Adrenal gland (tissue), 12 donors: ENCODE results near the gene COQ2. TPM values are rescaled to one million over a fixed set of nuclear protein-coding genes. Genes with fewer than 3 reads are reported as not detected.
"Not testable (repeated sequence)": the region's sequence is repeated elsewhere in the genome, so short reads cannot be mapped to it uniquely, and the experiment has no call there.

Experiments used
- DNase-seq, 7 donors: peaks; one replicate each; pipeline ENCODE4 v3.0.0-alpha.2; 2019 to 2020
- H3K27ac ChIP-seq, 5 donors: fragments of 200-600 bp; sonication (generic) in 4 of 5; 1 replicate in 3 of 5; 2 replicates in 2 of 5; pipeline versions ENCODE4 v1.5.1 to v1.8.0; 2016 to 2020; ENCODE audit warnings: mild to moderate bottlenecking in 1 of 5
- H3K27me3 ChIP-seq: fragments of 200-600 bp; 2 replicates; pipeline ENCODE4 v1.8.0; 2021
- H3K36me3 ChIP-seq, 2 donors: fragments of 200-600 bp; replicated peaks in 1 of 2; 1 replicate in 1 of 2; 2 replicates in 1 of 2; pipeline versions ENCODE4 v1.5.1 to v1.8.0; 2018 to 2022
- H3K4me1 ChIP-seq, 2 donors: fragments of 200-600 bp; replicated peaks in 1 of 2; 1 replicate in 1 of 2; 2 replicates in 1 of 2; pipeline versions ENCODE4 v1.5.1 to v1.8.0; 2018 to 2021
- H3K4me3 ChIP-seq, 4 donors: fragments of 200-600 bp; sonication (generic) in 3 of 4; one replicate each; pipeline ENCODE4 v1.5.1; 2016 to 2018
- H3K9me3 ChIP-seq, 3 donors: fragments of 200-600 bp; sonication (generic) in 1 of 3; replicated peaks in 1 of 3; 1 replicate in 2 of 3; 2 replicates in 1 of 3; pipeline versions ENCODE4 v1.5.1 to v1.8.0; 2016 to 2021
- POLR2A ChIP-seq, 2 donors: fragments of 450-650 bp; IDR thresholded peaks; one replicate each; pipeline ENCODE4 v1.6.1; 2017; ENCODE audit warnings: antibody characterized with exemption in 2 of 2, mild to moderate bottlenecking in 2 of 2, moderate library complexity in 1 of 2
- WGBS, 4 donors: extraction: QIAGEN DNeasy Blood & Tissue Kit in 2 of 4; methylation state at CpG; one replicate each; pipeline versions ENCODE4 v1.1.5 to v1.1.7; 2013 to 2017; 5-methylcytosine and 5-hydroxymethylcytosine counted together
- intact Hi-C, 2 donors: fragments of 100-400 bp; cut with DNase I; formaldehyde crosslinking; loops; one replicate each; pipeline versions ENCODE4 v1.14.1 to v1.15.0; 2022 to 2023
- polyA plus RNA-seq, 3 donors: library from polyadenylated mRNA; stranded (reverse); fragments of 200-250 nt in 2 of 3; fragments of 350-450 nt in 1 of 3; fragmentation: Illumina TruSeq in 1 of 3; extraction: RNeasy Lipid Tissue Mini Kit (QIAGEN cat#74804) in 1 of 3; gene quantifications; one replicate each; pipeline ENCODE4 v1.2.3, GENCODE V29; 2013 to 2014
- total RNA-seq, 9 donors: library from RNA; depleted of rRNA in 4 of 9; stranded (reverse); fragments of >200 nt in 4 of 9; fragments of 120-200 nt in 1 of 9; fragmentation: NEBNext Ultra II Directional in 1 of 9; extraction: Animal tissue kit (Norgen Biotek cat#: 25700) in 1 of 9; gene quantifications; one replicate each; pipeline versions ENCODE4 v1.1.0 to v1.2.4, GENCODE V29; 2013 to 2023
- TF ChIP-seq, protein P1 (sequence below), 6 experiments: fragments of 450-650 bp in 4 of 6; fragments of 200-600 bp in 2 of 6; sonication (generic) in 1 of 6; IDR thresholded peaks; 1 replicate in 5 of 6; 2 replicates in 1 of 6; pipeline versions ENCODE4 v1.5.1 to v1.8.0; 2016 to 2021; ENCODE audit warnings: antibody characterized with exemption in 6 of 6, mild to moderate bottlenecking in 2 of 6, moderate library complexity in 1 of 6
- donor health status: healthy with polysubstance abuse.
- donor health status: Bipolar disorder and iron deficiency.
- donor health status: DM: yes; HTN: yes; CAD: no.
- donor health status: DM: no; HTN: no; CAD: no.
- donor health status: DM: no; HTN: no; CAD: no.
- donor health status: DM: yes; HTN: yes; CAD: no.

Gene COQ2
- total and polyA plus RNA-seq, 12 donors = 10.5 to 73.9 (median 30.9) TPM

DNA sequence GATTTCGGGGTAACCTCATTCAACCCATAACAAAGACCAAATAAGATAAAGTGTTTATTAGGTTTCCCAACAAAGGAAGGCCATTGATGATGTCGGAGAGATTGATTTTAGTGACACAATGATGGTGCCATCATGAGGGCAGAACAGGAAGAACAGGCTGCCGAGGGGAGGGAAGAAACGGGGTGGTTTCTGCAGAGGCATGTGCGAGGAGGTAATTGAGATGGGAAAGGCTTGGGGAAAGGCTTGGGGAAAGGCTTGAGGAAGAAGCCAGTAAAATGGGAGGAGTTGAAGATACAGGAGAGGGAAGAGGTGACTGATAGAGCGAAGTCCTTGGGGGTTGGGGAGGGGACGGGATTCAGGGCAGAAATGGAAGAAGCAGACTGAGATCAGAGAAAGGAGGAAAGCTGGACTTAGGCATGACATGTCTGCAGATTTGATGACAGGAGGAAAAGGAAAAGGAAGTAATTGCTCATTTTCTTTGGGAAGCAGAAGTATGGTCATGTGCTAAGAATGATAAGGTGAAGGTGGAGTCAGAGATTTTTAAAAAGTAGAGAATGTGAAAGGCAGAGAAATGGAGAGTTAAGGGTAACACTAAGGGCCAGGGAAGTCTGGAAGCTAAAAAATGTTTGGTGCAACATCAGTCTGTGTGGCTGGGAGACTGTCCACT lies 44.1 kb upstream of the COQ2 start:
- no peak for DNase-seq
- no peak overlapping the region for H3K27ac ChIP-seq
- H3K4me1 ChIP-seq = no peaks in the 10 kb centered on the region
- no peaks in the 10 kb centered on the region for H3K27me3 ChIP-seq
- 48 to 52% (median 51%) methylated on average over 7 of the region's 7 CpGs for WGBS, 4 donors
- H3K9me3 ChIP-seq = no peaks in the 10 kb centered on the region
- TF ChIP-seq, protein P1, sequence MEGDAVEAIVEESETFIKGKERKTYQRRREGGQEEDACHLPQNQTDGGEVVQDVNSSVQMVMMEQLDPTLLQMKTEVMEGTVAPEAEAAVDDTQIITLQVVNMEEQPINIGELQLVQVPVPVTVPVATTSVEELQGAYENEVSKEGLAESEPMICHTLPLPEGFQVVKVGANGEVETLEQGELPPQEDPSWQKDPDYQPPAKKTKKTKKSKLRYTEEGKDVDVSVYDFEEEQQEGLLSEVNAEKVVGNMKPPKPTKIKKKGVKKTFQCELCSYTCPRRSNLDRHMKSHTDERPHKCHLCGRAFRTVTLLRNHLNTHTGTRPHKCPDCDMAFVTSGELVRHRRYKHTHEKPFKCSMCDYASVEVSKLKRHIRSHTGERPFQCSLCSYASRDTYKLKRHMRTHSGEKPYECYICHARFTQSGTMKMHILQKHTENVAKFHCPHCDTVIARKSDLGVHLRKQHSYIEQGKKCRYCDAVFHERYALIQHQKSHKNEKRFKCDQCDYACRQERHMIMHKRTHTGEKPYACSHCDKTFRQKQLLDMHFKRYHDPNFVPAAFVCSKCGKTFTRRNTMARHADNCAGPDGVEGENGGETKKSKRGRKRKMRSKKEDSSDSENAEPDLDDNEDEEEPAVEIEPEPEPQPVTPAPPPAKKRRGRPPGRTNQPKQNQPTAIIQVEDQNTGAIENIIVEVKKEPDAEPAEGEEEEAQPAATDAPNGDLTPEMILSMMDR (IDR thresholded peaks at IDR 0.05) = no peak
- TF ChIP-seq POLR2A (IDR thresholded peaks at IDR 0.05) = no peak
- no peak overlapping the region for H3K4me3 ChIP-seq
- intact Hi-C loops = no loop called here
- H3K36me3 ChIP-seq = no peaks in the 10 kb centered on the region

DNA sequence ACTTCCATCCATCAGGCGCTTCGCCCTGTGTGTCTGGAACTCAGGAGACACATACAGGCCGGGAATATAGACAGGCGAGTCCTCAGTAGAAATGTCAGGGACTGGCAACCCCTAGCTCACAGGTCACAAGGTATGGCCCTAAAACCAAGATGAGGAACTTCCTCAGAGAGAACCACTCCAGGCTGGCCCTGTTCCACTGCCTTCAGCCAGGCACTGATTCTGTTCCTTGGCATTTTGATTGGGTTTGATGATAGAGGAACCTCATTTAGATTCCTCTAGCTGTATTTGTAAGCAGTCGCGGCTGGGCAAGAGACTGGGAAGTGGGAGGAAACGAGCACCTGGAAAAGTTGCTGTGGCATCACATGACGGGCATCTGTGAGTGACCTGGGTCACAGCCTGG lies 41.9 kb upstream of the COQ2 start:
- no peaks in the 10 kb centered on the region for H3K4me1 ChIP-seq
- H3K9me3 ChIP-seq = no peaks in the 10 kb centered on the region
- DNase-seq = peak in 1 of 7 donors; percentile 20
- H3K27me3 ChIP-seq = no peaks in the 10 kb centered on the region
- no peak overlapping the region for H3K4me3 ChIP-seq
- no peak overlapping the region for H3K27ac ChIP-seq
- TF ChIP-seq, protein P1 (IDR thresholded peaks at IDR 0.05) = no peak
- no peak for TF ChIP-seq POLR2A (IDR thresholded peaks at IDR 0.05)
- WGBS, 4 donors = 72 to 97% (median 76%) methylated on average over 8 of the region's 8 CpGs
- intact Hi-C loops = no loop called here
- no peaks in the 10 kb centered on the region for H3K36me3 ChIP-seq

- H3K36me3 ChIP-seq, H3K27me3 ChIP-seq, H3K9me3 ChIP-seq, intact Hi-C loops, DNase-seq, H3K27ac ChIP-seq, H3K4me3 ChIP-seq, H3K4me1 ChIP-seq: not testable (repeated sequence)
- WGBS, 4 donors = 85 to 93% (median 91%) methylated on average over 3 to 4 of the region's 4 CpGs
Measured at GRCh38 chr4:83325306-83325705, 40.7 kb upstream of the COQ2 start.

- H3K4me1 ChIP-seq = no peaks in the 10 kb centered on the region
- no peaks in the 10 kb centered on the region for H3K9me3 ChIP-seq
- no peak overlapping the region for H3K4me3 ChIP-seq
- no peak overlapping the region for H3K27ac ChIP-seq
- intact Hi-C loops = no loop called here
- no peaks in the 10 kb centered on the region for H3K36me3 ChIP-seq
- TF ChIP-seq, protein P1 (IDR thresholded peaks at IDR 0.05) = no peak
- no peak for TF ChIP-seq POLR2A (IDR thresholded peaks at IDR 0.05)
- WGBS, 4 donors = 77 to 93% (median 87%) methylated on average over 3 of the region's 3 CpGs
- no peaks in the 10 kb centered on the region for H3K27me3 ChIP-seq
- no peak for DNase-seq
Measured at GRCh38 chr4:83323136-83323535, 38.5 kb upstream of the COQ2 start.

GRCh38 chr4:83320548-83320947 lies 36.0 kb upstream of the COQ2 start:
- Histone ChIP-seq H3K4me3 (no peak overlapping the region), H3K9me3 (no peaks in the 10 kb centered on the region), H3K27ac (peak overlapping the region in 1 of 5 donors; percentile 30), H3K36me3 (no peaks in the 10 kb centered on the region), H3K4me1 (no peaks in the 10 kb centered on the region), H3K27me3 (no peaks in the 10 kb centered on the region)
- WGBS, 4 donors = 39 to 54% (median 47%) methylated on average over 5 of the region's 5 CpGs
- intact Hi-C loops = no loop called here
- peak; percentile 56 to 90 (median 76) for DNase-seq
- TF ChIP-seq POLR2A (IDR thresholded peaks at IDR 0.05) = no peak
- TF ChIP-seq, protein P1 (IDR thresholded peaks at IDR 0.05) = no peak
